Measurements from ENCODE around the gene SND1.

SND1 gene

GRCh38 chr7:127653396-127653795, 1.4 kb downstream of the SND1 start:
- FAIRE-seq: no peak

- no peak for FAIRE-seq
Observed at GRCh38 chr7:127654404-127655394, 2.7 kb downstream of the SND1 start.

GRCh38 chr7:127655720-127656119, 3.7 kb downstream of the SND1 start:
- no peak for FAIRE-seq

GRCh38 chr7:127657500-127657899, 5.5 kb downstream of the SND1 start:
- no peak for FAIRE-seq

GRCh38 chr7:127658970-127659630, 7.1 kb downstream of the SND1 start:
- no peak for FAIRE-seq

- no peak for FAIRE-seq
Observed at GRCh38 chr7:127665922-127666321, 13.9 kb downstream of the SND1 start.

GRCh38 chr7:127666602-127667001, 14.6 kb downstream of the SND1 start:
- no peak for FAIRE-seq

- no peak for FAIRE-seq
Observed at GRCh38 chr7:127667017-127667670, 15.2 kb downstream of the SND1 start.

GRCh38 chr7:127667759-127668530, 16.0 kb downstream of the SND1 start:
- FAIRE-seq: no peak

GRCh38 chr7:127671341-127671740, 19.3 kb downstream of the SND1 start:
- FAIRE-seq: no peak

- FAIRE-seq: no peak
Observed at GRCh38 chr7:127673902-127674301, 21.9 kb downstream of the SND1 start.

- FAIRE-seq: no peak
Observed at GRCh38 chr7:127674361-127674760, 22.4 kb downstream of the SND1 start.

GRCh38 chr7:127674923-127675322, 22.9 kb downstream of the SND1 start:
- peak; percentile 43 for FAIRE-seq

GRCh38 chr7:127675721-127676120, 23.7 kb downstream of the SND1 start:
- no peak for FAIRE-seq

GRCh38 chr7:127677433-127678230, 25.6 kb downstream of the SND1 start:
- no peak for FAIRE-seq

GRCh38 chr7:127678337-127678736, 26.3 kb downstream of the SND1 start:
- FAIRE-seq: no peak

- no peak for FAIRE-seq
Observed at GRCh38 chr7:127678947-127679346, 27.0 kb downstream of the SND1 start.

GRCh38 chr7:127680983-127681382, 29.0 kb downstream of the SND1 start:
- FAIRE-seq: no peak

GRCh38 chr7:127682140-127682539, 30.1 kb downstream of the SND1 start:
- FAIRE-seq: no peak

- FAIRE-seq: no peak
Observed at GRCh38 chr7:127683776-127684681, 32.0 kb downstream of the SND1 start.
